ENCODE results near the gene F13B.
"Not testable (repeated sequence)": the region's sequence is repeated elsewhere in the genome, so short reads cannot be mapped to it uniquely, and the experiment has no call there.

Gene F13B

DNA sequence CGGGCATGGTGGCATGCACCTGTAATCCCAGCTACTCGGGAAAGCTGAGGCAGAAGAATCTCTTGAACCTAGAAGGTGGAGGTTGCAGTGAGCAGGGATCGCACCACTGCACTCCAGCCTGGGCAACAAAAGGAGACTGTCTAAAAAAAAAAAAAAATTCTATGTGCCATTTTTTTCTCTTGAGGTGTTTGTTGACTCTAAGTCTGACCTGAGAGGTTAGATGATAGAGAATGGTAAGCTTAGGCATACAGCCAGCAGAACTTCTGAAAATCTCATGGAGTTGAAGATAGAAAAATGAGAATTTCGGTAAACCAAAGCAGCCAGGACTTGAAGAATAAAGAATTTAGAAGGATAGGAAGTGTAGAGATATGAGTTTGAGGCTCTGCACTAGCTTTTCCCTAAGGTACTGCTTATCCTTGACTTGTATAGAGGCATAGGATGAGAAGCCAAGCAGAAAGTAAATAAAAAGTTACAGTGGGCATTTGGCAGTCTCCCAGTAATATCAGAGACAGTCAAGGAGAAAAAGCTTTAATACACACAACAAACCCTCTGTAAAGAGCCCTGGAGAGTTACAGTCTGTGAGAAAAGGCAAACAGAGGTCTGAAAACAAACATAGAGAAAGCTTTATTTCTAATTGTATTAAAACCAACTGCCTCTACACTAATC, 24.3 kb downstream of the F13B start:
- DNase-seq: peak in 1 of 2 experiments; percentile 28

DNA sequence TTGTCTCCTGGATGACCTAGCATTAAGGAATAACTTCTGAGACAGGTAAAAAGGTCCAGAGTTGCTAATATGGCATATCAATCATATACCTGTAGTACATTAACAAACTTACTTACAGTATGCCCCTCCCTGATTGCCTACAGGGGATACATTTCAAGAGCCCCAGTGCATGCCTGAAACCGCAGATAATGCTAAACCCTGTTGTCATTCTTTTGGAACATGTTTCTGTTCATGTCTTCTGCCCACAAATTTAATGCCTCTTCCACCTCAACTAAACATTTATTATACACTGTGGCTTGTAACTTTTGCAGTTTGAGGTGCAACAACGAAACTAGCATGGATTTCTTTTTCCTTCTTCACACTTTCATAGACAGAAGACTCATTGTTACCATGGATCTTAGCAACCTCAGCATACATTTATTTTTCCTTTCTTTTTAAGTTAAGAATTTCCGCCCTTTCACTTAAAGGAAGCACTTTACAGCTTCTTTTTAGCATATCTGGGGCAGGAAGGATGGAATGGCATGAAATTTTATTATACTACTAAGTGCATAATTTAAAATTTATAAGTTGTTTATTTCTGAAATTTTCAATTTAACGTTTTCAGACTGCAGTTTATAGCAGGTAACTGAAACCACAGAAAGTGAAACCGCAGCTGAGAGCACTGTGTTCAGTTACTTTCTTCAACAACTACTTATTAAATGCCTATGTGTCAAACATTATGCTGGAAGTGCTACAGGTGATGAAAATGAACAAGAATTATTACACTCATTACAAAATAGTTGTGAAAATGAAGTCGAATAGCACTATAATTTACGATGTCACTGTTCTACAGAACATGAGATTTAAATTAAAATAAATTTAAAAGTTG, 25.3 kb downstream of the F13B start:
- DNase-seq: no peak

DNA sequence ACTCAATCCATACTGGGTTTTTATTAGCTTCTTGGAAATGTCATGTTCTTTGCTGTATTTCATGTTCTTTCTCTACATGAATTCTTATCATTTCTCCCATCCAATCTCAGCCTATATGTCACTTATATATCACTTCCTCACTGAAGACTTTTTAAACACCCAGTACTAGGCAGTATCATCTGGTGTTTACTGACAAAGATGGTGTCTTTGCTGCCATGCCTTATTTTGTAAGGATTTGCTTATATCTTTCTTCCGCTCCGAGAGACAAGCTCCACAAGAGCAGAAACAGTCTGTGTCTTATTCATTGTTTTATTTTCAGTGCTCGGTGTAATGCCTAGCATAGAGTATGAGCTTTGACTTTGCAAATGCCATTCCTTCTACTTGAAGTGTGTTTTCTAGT, 30.2 kb downstream of the F13B start:
- no peak for DNase-seq

DNA sequence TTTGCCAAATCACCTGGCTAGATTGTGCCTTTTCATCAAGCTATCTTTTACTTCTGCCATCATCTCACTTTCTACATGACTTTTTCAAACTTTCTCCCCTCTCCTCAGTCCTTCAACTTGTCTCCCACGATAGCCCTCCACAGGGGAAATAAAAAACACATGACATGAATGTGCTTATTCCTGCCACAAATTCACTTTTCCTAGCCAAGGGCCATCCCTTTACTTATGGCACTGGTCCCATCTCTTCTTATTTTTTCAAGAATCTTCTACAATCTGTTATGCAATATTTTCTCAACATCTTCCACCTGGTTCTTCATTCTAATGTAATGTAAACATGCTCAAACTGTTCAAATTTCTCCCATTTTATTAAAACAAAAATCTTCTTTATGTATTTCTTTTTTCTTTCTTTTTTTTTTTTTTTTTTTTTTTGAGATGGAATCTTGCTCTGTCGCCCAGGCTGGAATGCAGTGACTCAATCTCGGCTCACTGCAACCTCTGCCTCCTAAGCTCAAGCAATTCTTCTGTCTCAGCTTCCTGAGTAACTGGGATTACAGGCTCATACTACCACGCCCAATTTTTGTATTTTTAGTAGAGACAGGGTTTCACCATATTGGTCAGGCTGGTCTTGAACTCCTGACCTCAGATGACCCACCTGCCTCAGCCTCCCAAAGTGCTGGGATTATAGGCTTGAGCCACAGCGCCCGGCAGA, 32.3 kb downstream of the F13B start:
- DNase-seq: not testable (repeated sequence)

DNA sequence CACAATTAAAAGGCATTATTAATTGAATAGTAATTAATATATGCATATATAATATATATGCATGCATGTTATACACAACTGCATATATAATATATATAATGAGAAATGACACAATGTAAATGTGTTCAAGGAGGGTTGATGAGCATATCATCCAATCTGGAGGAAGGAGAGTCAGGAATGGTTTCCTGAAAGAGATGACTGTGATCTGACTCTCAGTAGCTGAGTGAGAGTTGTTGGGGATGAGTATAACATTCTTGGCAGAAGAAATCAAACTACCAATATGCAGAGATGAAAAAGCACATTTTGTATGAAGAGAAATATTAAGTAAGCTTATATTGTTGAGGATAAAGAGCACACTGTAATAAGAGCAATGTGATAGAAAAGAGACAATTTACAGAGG, 37.3 kb downstream of the F13B start:
- no peak for DNase-seq

DNA sequence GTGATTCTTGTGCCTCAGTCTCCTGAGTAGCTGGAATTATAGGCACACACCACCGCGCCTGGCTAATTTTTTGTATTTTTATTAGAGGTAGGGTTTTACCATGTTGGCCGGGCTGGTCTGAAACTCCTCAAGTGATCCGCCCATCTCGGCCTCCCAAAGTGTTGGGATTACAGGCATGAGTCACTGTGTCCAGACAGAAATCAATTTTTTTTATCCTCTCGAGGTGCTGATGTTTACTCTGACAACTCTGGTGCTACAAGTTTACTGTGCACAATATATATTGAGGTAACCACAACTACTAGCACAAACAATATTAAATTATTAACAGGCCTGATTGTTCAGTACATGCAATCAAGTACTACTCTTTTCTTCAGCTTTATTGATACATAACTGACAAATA, 39.7 kb downstream of the F13B start:
- DNase-seq: no peak

DNA sequence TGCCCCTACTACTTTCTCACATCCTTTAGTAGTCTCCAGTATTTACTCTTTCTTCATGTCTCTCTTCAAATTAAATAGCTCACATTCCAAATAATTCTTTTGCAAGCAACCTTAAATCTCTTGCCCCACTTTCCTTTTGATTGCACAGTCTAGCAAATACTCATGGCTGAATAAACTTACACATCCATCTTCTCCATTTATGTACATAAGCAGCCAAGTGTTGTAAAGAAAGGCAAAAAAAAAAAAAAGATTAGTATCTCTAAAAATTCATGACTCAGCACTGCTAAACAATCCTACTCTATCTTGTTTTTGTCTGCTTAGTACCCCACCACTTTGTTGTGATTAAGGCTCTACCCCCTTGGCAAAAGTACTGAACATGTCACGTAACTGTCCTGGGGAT, 42.6 kb downstream of the F13B start:
- DNase-seq: no peak

DNA sequence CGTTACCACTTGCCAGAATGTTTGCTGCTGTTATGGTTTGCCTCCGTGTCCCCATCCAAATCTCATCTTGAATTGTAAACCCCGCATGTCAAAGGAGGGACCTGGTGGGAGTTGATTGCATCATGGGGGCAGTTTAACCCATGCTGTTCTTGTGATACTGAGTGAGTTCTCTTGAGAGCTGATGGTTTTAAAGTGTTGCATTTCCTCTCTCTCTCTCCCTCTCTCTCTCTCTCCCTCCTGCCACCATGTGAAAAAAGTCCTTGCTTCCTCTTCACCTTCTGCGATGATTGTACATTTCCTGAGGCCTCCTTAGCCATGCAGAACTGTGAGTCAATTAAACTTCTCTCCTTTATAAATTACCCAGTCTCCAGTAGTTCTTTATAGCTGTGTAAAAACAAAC, 45.3 kb downstream of the F13B start:
- no peak for DNase-seq

DNA sequence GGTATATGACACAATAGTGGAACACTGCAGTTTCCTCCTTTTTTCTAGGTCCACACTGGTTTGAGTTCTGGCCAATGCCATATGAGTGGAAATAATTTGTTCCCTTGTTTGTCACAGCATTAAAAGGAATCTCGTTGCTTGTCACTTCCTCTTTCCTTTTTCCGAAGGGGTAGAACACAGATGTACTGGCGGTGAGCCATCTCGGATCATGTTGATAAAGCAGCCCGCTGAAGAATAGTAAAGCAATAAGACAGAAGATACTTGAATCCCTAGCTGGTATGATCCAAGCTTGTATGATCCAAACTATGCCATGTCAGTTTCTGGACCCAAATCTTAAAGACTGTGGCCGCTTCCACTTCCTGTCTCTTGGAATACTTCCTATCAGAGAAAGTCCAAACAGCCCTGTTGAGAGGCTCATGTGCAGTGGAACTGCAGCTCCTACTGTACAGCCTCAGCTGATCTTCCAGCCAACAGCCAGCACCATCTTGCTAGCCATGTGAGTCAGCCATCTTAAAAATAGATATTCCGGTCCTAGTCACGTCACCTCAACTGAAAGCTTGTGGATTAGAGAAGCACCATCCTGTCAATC, 49.4 kb downstream of the F13B start:
- DNase-seq: no peak

DNA sequence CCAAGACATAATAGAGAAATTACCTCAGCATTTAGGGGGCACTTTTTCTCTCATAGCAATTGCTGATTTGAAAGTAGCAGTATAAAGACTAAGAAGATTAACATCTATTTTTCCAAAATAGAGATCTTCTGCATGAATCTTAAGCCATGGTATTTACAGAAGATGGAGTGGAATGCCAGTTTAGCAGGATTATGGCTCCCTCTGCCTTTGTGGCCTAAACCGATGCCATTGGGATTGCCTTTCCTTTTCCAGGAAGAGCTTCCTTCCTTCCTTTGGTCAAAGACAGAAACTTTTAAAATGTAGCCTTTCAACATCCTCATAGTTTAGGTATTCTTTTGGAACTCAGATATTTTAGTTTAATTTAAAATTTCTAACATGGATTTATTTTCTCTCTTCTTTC, 50.3 kb downstream of the F13B start:
- no peak for DNase-seq

DNA sequence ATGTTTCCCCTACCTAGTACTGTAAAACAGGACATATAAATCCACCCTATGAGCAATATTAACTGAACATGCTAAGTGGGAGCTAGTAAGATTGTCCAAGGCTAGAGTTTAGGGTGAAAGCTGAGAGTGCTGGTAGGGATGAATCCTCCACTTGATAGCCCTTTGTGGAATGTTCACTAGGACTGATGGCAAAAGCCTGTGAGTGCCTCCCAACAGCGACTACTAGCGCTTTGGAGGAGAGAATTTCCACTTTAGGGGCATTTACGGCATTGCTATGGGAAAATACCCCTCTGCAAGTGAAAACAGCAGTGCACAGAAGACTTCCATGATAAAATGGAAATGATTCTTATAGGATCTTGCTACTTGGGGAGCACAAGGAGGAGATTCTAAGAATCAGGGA, 53.8 kb downstream of the F13B start:
- DNase-seq: no peak

DNA sequence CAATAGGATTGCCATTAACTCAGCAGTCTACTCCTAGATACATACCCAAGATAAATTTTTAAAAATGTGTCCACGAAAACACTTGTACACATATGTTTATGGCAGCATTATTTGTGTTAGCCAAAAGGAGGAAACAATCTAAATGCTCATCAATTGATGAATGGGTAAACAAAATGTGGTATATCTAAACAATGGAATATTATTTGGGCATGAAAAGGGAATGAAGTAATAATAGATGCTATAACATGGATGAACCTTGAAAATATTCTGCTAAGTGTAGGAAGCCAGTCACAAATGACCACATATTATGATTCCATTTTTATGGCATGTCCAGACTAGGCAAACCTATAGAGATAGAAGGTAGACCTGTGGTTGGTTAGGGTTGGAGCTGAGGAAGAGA, 55.4 kb downstream of the F13B start:
- no peak for DNase-seq

DNA sequence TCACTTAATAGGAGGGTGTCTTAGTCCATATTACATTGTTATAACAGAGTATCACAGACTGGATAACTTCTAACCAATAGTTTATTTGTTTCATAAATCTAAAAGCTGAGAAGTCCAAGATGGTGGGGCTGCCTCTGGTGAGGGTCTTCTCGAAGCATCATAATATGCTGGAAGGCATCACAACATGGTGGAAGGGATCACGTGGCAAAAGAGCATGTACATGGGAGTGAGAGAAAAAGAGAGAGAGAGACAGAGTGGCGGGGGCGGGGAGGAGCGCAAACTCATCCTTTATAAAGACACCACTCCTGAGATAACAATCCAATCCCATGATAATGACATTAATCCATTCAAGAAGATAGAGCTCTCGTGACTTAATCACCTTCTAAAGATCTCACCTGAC, 58.2 kb downstream of the F13B start:
- no peak for DNase-seq

DNA sequence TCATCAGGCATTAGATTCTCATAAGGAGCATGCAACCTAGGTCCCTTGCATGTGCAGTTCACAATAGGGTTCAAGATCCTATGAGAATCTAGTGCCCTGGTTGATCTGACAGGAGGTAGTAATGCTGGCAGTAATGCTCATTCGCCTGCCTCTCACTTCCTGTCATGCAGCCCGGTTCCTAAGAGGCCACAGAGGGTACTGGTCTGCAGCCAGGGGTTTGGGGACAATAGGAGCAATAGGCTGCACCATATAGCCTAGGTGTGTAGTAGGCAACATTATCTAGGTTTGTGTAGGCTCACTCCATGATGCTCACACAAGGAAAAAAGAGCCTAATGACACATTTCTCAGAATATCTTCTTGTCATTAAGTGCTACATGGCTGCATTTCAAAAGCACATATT, 63.9 kb downstream of the F13B start:
- no peak for DNase-seq

DNA sequence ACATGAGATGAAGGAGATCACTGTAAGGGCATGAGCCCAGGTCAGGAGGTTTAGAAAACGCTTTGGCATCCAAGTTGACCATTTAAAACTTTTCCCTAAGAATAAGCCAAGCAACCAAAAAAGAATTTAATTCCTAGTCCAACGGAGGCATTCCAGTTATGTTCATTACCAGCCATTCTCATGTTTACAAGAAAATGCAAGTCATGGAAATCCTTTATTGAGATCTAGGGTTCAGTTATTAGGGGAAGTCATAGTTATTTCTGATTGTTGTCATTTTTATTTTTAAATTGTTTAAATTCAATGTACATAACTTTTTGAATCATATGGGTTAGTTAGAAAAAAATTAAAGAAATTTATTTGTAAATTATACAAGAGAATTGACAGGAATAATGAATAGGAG, 65.2 kb downstream of the F13B start:
- no peak for DNase-seq

DNA sequence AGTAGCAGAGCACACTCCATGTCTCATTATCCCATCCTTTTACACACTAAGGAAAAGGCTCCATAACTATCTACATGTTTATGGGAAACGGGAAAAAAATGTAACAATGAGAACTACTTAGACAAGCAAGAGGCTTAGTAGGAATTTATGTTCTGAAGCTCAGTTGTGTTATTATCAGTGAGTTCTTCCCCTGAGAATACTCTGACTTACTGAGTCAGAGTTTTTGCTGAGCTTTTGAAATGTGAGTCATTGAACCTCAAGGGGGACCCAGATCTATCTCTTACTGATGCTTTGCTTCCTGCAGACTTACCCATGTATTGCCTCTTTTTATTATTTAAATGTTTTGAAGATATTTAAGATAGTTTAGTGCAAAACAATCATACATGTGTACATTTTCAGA, 69.6 kb downstream of the F13B start:
- no peak for DNase-seq

DNA sequence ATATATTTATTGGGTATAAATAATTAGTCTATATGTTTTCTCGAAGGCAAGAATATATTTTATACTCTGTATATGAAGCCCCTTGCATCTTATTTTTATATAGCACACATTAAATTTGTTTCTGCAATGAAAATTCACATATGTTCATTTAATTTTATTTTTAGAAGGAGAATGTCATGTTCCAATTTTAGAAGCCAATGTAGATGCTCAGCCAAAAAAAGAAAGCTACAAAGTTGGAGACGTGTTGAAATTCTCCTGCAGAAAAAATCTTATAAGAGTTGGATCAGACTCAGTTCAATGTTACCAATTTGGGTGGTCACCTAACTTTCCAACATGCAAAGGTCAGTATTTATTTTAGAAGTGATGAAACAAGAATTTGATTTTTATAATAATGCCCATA, 73.1 kb downstream of the F13B start:
- no peak for DNase-seq

DNA sequence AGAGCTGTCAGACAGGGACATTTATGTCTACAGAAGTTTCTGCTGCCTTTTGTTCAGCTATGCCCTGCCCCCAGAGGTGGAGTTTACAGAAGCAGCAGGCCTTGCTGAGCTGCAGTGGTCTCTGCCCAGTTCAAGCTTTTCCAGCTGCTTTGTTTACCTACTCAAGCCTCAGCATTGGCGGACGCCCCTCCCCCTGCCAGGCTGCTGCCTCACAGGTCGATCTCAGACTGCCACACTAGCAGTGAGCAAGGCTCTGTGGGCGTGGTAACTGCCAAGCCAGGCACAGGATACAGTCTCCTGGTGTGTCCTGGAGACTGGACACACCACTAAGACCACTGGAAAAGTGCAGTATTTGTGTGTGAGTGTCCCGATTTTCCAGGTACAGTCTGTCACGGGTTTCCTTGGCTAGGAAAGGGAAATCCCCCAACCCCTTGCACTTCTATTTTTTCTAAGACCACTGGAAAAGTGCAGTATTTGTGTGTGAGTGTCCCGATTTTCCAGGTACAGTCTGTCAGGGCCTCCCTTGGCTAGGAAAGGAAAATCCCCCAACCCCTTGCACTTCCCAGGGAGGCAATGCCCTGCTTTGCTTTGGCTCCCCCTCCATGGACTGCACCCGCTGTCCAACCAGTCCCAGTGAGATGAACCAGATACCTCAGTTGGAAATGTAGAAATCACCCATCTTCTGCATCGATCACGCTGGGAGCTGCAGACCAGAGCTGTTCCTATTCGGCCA, 75.0 kb downstream of the F13B start:
- peak in 1 of 2 experiments; percentile 19 for DNase-seq

All from NCI-H446 (cell line).